Left lobe of liver (tissue), 2 donors: Measurements from ENCODE around the gene DYNC1H1. TPM values are rescaled to one million over a fixed set of nuclear protein-coding genes. Genes with fewer than 3 reads are reported as not detected.

Experiments used
- ATAC-seq: fragments of 200-7000 bp; cut with Tn5 transposase; one replicate; pipeline ENCODE4 v1.9.1; 2020; ENCODE audit warnings: mild to moderate bottlenecking, moderate library complexity
- DNase-seq: peaks from one replicate; pipeline ENCODE4 v3.0.0-alpha.2; 2020; ENCODE audit warnings: low spot score
- total RNA-seq: library from RNA; stranded (reverse); gene quantifications from one replicate; pipeline ENCODE4 v1.2.1, GENCODE V29; 2021
- donor health status: DM: no; HTN: no; CAD: no; lungs with moderate emphysema.
- donor health status: DM: no; HTN: yes; CAD: no.

Gene DYNC1H1
- total RNA-seq, 1 donor from 2014 or later: 118 TPM

DNA sequence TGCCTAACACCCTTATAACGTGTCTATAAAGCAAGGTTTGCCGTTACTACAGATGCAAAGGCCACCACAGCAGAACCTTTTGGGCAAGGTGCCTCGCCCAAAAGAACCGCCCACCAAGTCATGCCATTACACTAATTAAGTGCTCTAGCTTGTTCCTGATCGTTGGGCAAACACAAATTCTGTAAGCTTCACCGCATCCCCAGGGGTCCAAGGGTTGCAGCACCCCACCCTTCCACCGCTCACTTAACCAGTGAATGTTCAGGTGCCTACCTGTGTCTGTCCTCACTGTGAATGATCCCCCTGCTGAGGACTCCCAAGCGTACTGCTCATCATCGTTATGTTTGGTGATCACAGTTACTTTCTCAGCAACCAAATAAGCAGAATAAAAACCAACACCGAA, 121.1 kb downstream of the DYNC1H1 start:
- no peak for DNase-seq
- ATAC-seq: no peak

DNA sequence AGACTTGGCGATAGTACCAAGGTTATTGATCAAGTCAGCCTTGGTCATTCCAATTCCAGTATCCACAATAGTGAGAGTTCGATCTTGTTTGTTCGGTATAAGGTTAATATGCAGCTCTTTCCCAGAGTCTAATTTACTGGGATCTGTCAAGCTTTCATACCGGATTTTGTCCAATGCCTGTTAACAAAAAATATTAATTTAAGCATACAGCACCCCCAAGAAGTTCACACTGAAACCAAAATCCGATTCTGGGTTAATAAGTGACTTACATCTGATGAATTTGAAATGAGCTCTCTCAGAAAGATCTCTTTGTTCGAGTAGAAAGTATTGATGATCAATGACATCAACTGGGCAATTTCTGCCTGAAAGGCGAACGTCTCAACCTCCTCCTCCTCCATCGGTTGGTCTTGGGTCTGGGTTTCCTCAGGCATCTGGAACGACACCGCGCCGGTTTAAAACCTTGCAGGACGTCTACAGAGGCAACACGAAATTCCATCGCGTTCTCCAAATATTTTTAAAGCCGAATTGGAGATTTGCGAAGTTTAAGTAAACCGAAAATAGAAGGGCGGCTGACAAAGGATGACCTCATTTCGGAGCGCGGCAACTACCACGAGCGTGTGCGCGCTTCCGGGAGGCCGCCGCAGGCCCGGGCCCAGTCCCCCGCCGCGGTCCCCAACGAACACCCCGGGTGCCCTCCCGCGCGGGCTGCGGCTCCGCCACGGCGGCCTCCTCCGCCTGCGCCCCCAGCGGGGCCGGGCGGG, 121.8 kb downstream of the DYNC1H1 start:
- ATAC-seq (peak; percentile 14), DNase-seq (peak; percentile 55)

DNA sequence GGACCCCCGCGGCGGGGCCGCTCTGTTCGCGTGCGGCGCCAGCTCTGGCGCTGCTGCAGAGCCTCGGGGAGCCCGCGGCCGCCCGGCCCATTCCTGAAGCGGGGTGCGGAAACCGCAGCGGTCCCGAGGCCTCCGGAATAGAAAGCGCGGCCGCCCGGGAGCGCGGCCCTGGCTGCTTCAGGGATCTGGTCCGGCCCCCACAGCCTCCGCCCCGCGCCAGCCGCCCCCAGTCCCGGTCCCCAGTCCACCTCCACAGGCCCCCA, 122.3 kb downstream of the DYNC1H1 start:
- DNase-seq (no peak), ATAC-seq (no peak)

DNA sequence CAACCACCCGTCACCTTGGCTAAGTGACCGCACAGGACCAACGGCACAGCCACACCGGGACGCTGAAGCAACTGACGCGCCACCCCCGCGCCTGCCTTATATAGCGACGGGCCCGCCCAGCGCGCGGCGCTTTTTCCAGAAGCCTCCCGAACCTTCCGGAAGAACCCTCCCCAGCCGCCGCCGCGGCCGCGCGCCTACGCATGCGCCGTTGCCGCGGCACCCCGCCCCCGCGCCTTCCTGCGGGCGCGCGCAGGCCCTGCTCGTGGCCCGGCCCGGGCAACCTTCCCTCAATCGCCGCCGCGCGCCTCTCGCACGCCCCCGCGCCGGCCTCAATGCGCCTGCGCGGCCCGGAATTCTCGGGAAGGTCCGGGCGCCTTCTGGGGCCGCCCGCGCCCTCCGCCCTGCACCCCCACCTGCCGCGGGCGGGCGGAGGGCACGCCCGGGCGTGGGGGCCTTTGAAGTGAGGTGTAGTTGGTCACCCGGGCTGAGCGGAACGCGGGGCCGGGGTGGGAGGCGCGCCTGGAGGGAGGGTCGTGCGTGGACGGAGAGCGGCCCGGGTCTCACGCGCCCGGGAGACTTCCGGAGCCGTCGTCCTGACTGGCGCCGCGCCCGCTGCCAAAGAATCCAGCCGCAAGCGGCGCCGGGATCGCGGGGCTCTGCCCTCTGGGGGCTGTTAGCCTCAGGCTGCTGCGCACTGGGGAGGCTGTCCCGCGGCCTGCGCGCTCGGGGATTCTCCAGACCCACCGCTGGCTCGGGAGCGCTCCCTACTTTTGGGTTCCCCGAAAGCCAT, 122.8 kb downstream of the DYNC1H1 start, which contains the start of gene HSP90AA1:
Gene HSP90AA1, minus strand, starts transcription at position 73 of the 790 bp plus-strand sequence. CDS start 666 bp downstream, outside the sequence.
- ATAC-seq (peak; percentile 88), DNase-seq (peak; percentile 94)

DNA sequence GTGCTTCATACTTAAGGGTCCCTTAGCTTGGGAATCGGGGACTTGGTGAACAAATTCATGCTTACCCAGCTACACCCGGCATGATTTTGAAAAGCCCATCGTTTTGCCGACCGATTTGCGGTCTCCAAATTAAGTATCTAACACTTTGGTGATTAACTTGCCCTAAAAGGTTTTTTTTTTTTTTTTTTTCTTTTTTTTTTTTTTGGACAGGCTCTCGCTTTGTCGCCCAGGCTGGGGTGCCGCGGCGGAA, 123.3 kb downstream of the DYNC1H1 start:
- DNase-seq: no peak
- no peak for ATAC-seq

DNA sequence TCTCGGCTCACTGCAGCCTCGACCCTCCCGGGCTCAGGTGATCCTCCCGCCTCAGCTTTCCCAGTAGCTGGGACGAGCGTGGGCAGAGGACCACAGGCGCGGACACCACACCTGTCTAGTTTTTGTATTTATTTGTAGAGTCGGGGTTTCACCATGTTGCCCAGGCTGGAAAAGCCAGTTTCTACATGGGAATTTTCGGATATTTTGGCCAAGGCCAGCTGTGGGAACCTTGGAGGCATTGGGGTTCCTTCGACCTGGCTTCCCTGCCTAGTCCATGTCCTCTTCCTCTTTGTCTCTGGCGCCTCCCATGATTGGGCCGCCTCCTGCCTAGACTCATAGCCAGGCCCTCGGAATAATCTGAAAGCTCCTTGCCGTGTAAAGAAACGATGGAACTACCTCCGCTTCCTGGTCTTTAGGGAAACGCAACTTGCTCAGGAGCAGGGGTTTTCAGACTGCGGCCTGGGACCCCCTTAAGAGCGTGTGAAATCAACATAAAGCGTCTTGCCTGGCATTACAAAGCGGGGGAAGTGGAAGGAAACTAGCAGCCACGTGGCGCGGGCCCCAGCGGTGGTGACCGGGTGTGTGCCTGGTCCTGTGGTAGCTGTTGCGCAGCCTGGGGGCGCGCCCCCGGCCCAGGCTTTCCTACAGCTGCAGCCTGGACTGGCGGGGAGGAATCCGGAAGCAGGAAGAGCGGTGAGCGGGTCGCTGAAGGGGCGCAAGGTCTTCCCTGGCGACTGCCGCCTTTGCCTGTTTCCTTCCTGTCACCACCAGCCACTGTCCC, 123.8 kb downstream of the DYNC1H1 start:
- DNase-seq: peak; percentile 63
- ATAC-seq: no peak

DNA sequence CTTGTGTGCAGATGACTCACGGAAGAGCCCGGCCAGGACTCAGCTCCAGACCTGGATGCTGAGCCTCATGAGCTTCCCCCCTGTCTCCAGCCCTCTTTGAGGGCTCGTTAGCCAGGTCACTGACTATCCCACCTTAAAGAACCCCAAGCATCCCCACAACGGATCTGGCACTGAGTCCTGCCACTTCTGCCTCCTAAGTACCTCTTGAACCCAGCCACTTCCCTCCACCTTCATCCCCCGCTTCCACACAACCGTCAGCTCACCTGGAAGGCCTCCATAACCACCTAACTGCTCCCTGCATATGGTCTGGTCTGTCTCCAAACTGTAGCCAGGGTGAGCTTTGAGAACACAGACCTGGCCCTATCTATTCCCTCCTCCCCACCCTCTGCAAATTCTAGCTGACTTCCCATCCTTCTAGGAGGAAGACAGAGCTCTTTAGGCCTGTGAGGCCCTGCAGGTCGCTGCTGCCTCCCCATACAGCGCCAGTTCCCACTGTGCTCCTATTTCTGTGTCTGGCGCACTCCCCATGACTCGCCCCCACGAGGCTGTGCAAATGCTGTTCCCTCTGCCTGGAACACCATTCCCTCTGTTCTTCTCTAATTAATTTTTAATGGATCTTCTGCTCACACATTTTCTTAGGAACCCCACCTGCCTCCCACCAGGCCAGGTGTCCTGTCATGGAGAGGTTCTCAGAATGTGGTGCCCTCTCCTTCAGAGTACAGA, 125.4 kb downstream of the DYNC1H1 start:
- DNase-seq: no peak
- ATAC-seq: no peak

DNA sequence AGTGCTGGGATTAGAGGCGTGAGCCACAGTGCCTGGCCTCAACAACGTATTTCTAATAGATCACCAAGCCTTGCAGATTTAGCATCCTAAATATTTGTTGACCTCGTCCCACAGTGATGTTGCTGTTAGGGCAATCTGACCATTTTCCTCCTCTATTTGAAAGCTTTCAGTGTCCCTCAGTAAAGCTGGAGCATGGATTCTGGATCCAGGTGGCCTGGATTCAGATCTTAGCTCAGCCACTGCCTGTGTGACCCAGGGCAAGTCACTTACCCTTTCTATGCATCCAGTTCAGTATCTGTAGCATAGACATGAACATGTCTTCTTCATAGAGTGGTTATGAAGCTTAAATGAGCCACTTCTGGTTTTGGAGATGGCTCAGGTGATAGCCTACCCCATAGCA, 126.3 kb downstream of the DYNC1H1 start:
- ATAC-seq (no peak), DNase-seq (no peak)

DNA sequence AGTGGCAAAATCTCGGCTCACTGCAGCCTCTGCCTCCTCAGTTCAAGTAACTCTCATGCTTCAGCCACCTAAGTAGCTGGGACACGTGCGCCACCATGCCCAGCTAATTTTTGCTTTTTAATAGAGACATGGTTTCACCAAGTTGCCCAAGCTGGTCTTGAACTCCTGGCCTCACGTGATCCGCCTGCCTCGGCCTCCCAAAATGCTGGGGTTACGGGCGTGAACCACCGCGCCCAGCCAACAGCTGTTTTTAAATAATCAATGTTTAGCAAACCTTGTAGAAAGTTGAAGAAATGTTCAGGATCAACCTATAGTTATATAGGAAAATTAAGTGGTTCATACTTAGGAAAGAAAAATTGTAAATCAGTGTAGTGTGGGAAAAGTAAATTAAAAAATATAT, 128.4 kb downstream of the DYNC1H1 start:
- ATAC-seq (no peak), DNase-seq (no peak)

DNA sequence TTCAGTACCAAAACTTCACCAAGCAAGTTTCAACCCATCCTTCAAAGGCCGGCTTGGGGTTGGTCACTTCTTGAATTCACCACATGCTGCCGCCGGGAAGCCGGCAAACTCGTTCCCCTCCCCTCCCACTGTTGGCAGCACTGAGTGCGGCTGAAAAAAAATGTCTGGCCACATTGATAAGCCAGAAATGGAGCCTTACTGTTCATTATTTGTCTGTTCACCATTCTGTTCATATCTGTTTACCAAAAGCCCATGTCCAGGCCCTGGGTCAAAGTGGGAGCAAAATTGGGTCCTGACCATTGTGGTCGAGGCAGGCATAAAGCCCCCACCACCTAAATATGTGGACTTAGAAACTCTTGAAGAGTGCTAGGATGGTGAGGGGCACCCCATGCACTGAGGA, 129.7 kb downstream of the DYNC1H1 start:
- no peak for ATAC-seq
- DNase-seq: no peak

DNA sequence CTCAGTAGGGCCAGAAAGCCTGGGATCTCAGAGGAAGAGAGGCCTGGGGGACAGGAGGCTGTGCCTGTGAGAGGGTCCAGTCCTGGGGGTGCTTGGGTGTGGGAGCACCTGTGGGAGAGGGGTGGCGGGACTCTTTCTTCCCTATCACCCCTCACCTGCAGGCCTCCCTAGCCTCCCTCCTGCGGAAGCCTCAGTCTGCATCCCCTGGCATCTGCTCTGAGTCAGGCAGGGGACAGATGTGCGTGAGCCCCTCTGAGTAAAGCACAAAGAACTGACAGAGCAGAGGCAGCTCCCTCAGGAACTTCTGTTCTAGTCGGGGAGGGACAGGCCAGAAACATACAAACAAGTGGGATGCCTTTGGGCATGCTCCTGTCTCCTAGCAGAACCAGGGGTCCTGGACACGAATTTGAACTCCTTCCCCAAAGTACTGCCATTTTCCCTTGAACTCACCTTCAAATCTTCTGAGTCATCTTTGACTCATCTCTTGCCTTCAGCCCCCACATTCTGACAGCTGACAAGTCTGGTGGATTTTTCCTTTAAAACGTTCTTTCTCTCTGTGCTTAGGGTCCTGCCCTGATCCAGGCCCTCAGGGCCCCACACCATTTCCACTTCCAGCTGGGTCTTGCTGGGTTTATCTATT, 131.0 kb downstream of the DYNC1H1 start:
- no peak for ATAC-seq

DNA sequence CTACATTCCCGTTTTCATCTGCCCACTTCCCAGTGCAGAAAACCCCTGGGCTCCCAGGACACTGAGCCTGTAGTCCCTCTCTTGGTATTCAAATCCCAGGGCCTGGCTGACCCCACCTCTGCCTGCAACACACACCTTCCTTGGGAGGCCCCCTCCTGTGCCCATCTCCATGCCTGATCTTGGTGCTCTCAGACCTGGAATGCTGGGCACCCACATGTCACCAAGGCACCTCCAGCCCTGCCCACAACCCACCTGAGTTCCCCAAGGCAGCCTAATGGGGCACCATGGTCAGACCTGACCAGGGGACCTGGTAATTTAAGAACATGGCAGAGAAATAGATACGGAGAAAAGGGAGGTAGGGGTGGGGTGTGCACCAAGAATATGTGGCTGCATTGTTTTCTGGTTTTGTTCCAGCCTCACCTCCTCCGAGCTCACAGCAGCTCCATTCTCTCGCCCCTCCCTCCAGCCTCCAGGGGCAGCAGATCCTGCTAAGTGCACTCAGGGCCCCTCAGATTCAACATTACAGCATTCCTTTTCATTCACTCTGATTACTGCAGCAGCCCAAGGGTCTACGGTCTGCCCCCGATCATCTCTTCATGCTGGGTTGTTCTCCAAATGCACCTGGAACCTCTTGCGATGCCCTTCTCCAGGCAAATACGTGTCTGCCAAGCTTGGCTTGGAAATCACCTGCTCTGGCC, 131.6 kb downstream of the DYNC1H1 start:
- DNase-seq (no peak), ATAC-seq (peak; percentile 42)

More for the DNA sequence above, 131.0 kb downstream of the DYNC1H1 start:
- no peak for DNase-seq

DNA sequence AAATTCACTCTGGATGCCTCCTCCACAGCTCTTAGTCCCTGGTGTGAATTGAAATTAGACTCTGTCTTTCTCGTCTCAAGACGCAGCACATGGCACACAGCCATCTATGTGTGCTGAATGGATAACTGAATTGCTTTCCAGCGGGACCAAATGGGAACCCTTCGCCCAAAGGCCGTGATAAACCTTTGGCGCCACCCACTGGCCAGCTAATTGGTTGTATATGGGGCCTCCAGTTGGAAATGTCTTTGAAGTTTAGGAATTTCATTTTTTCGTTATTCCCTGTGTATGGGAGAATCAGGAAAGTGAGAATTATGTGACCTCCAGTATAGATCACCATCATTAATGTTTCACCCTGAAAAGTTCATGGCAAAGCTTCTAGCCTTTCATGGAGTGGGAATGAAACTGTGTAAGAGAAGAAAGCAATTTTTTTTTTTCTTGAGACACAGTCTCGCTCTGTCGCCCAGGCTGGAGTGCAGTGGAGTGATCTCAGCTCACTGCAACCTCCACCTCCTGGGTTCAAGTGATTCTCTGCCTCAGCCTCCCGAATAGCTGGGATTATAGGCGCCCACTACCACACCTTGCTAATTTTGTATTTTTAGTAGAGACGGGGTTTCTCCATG, 132.3 kb downstream of the DYNC1H1 start:
- peak; percentile 82 for DNase-seq
- ATAC-seq: peak; percentile 96

DNA sequence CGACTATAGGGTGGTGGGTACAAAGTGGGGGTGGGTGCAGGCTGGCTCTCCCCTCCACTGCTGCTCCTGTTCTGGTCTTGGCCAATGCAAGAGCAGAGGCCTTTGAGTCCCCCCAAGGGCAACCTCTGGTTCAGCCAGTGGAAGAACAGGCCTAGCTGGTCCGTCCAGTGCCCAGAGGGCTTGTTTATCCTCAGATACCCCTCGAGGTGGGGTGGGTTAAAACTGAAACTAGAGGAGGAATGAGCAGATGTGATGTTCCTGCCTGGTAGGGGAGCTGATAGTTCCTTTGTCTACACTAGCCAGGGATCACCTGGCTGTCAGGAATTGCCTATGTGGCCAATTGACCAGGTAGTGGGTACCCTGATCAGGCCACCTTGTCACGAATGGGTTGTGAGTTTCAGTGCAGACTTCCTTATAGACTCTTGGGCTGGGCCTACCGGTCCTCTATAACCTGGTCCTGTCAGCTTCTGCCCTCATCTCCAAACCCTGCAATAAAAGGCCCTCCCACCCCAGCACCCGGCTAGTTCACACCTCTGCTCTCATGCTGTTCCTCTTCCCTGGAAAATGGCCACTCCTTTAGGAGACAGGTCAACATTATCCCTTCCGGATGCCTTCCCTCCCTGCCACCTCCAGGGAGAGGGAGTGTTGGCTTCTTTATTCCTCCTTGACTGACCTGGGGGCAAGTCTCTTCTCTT, 133.2 kb downstream of the DYNC1H1 start:
- no peak for DNase-seq
- no peak for ATAC-seq

DNA sequence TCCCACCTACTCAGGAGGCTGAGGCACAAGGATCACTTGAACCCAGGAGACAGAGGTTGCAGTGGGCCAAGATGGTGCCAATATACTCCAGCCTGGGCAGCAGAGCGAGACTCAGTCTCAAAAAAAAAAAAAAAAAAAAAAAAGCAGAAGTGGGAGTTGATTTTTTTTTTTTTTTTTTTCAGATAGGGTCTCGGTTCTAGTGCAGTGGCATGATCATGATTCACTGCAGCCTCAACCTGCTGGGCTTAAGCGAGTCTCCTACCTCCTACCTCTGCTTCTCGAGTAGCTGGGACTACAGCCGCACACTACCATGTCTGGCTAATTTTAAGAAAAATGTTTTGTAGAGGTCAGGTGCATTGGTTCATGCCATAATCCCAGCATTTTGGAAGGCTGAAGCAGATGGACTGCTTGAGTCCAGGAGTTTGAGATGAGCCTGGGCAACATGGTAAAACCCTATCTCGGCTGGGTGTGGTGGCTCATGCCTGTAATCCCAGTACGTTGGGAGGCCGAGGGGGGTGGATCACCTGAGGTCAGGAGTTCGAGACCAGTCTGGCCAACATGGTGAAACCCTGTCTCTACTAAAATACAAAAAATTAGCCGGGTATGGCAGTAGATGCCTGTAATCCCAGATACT, 138.8 kb downstream of the DYNC1H1 start:
- DNase-seq: no peak
- no peak for ATAC-seq

DNA sequence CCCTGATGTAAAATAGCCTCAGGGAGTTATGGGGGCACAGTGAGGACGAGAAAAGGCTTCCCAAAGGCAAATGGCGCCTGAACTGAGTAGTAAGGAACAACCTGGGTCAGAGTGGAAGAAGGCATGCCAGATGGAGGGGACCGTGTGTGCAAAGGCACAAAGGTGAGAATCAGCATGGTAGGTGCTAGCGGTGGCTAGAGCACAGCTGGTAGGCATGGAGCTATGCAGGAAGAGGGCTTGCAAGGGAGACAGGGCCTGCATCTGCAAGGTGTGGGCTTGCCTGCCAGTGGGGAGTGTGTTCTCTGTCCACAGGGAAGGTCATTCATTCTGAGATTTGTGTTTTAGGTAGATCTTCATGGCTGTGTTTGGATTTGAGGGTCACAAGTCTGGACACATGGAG, 141.0 kb downstream of the DYNC1H1 start:
- no peak for ATAC-seq
- DNase-seq: no peak
